ENCODE data around the gene MBNL1.

- no peak for TF ChIP-seq CTCF (tag by site-specific recombination; IDR thresholded peaks at IDR 0.05)
- no peak for TF ChIP-seq ZNF785 (tag by site-specific recombination; IDR thresholded peaks at IDR 0.05)
- peak; percentile 52; the same call in 1 of the 2 replicates for TF ChIP-seq ZEB2 (tag by site-specific recombination; IDR thresholded peaks at IDR 0.05)
- TF ChIP-seq ZNF133 (tag by site-specific recombination; IDR thresholded peaks at IDR 0.05): no peak
- peak; percentile 76 for TF ChIP-seq PATZ1 (tag by site-specific recombination; IDR thresholded peaks at IDR 0.05)
- TF ChIP-seq ZNF324 (tag by site-specific recombination; IDR thresholded peaks at IDR 0.05): no peak
- TF ChIP-seq ZNF350 (tag by site-specific recombination; IDR thresholded peaks at IDR 0.05): no peak
- no peak for TF ChIP-seq ZBTB1 (tag by site-specific recombination; IDR thresholded peaks at IDR 0.05)
- TF ChIP-seq REST (tag by site-specific recombination; IDR thresholded peaks at IDR 0.05): no peak
- no peak for TF ChIP-seq SP2 (tag by site-specific recombination; IDR thresholded peaks at IDR 0.05)
- no peak for TF ChIP-seq OVOL3 (tag by site-specific recombination; IDR thresholded peaks at IDR 0.05)
Observed at GRCh38 chr3:152266221-152266995, 2.3 kb upstream of the MBNL1 start.

Measured in HEK293 (cell line).